DMS114 treated with DMSO at 0.1 percent for 48 hours (cell line): Measurements from ENCODE around the gene IFT122.
A peak's percentile ranks its signal among the peaks of the same experiment; 100 is the strongest.

Experiments used
- DNase-seq: peaks from one replicate; lab custom pipeline; 2025; ENCODE audit not compliant: unreplicated experiment; lab: John Stamatoyannopoulos, UW

IFT122 gene

DNA sequence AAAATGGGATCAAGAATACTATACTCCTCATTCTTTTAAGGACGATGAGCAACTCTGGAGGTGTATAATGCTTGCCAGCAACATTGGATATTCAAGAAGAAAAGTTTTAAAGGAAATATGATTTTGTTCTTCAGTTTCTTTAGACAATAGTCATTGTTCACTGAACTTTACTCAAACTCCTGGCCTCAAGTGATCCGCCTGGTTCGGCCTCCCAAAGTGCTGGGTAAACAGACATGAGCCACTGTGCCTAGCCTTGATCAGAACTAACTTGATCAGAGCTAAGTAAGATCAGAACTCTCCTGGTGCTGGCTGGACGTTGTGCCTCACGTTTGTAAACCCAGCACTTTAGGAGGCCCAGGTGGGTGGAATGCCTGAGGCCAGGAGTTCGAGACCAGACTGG, 24.2 kb upstream of the IFT122 start:
- no peak for DNase-seq

GRCh38 chr3:129416415-129416814, 23.6 kb upstream of the IFT122 start:
- DNase-seq: no peak

DNA sequence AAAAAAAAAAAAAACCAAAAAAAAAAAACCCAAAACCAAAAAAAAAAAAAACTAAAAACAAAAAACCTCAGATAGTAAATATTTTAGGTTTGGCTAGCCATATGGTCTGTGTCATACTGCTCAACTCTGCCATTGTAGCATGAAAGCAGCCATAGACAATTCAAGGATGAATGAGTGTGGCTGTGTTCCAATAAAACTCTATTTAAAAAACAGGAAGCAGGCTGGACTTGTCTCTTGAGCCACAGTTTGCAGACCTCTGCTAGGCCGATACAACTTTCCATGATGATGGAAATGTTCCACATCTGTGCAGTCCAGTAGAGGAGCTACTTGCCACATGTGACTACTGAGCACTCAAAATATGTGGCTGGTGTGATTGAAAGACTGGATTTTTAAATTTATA, 22.7 kb upstream of the IFT122 start:
- DNase-seq: no peak

- DNase-seq: no peak
These were observed 21.7 kb upstream of the IFT122 start for GRCh38 chr3:129418041-129418973.

GRCh38 chr3:129419476-129419875, 20.5 kb upstream of the IFT122 start:
- DNase-seq: no peak

- no peak for DNase-seq
These were observed 18.7 kb upstream of the IFT122 start for GRCh38 chr3:129421236-129421883.

GRCh38 chr3:129421988-129422745, 17.9 kb upstream of the IFT122 start:
- DNase-seq: no peak

- no peak for DNase-seq
These were observed 17.1 kb upstream of the IFT122 start for GRCh38 chr3:129422897-129423296.

GRCh38 chr3:129424185-129424841, 15.7 kb upstream of the IFT122 start:
- no peak for DNase-seq

GRCh38 chr3:129425213-129425612, 14.8 kb upstream of the IFT122 start:
- no peak for DNase-seq

GRCh38 chr3:129425619-129426018, 14.4 kb upstream of the IFT122 start:
- no peak for DNase-seq

DNA sequence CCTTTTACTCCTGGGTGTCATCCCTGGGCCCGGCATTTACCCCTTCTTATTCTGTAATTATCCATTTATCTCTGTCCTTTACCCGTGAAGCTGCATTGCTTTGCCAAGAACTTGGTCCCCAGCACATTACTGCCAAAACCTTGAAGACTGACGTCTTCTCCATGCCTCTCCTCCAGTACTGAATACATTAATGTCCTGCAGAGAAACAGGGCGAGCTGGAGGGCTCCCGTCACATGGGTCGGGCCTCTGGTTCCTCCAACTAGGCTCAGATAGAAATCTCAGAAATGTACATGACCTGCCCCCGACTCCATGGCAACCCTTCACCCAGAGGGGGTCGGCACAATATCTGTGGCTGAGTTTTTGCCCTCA, 12.0 kb upstream of the IFT122 start:
- no peak for DNase-seq

- peak; percentile 87 for DNase-seq
These were observed 11.5 kb upstream of the IFT122 start, which contains the start of gene EFCAB12 for GRCh38 chr3:129428376-129429079. Gene EFCAB12 (minus strand): TSS chr3:129428636. CDS start chr3:129428488, 148 bp downstream.

DNA sequence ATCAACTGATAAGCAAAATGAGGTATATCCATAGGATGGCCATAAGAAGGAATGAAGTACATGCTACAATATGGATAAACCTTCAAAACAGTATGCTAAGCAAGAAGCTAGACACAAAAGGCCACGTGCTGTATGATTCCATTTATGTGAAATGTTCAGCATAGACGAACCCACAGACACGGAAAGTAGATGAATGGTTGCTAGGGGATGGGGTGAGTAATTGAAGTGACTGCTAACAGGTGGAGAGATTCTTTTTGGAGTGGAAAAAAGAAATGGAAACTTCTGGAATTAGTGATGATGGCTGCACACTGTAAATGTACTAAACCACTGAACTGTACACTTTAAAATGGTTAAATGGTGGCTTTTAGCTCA, 11.0 kb upstream of the IFT122 start:
- DNase-seq: no peak

DNA sequence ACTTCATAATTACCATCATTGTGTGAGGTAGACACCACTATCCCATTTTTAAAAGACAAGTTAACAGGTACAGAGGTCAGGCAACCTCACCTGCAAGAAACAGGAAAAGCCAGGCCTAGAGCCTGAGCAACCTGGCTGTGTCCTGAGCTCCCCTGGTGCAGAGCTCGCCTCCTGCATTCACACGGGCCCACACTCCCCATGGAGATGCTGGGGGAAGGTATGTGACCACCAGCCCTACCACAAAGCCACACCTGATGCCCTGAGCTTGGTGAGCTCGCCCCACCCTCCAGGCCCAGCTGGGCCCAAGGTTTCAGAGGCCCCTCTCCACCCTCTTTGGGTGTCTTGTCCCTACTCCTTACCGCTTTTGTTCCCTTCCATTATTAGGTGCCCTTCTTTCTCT, 10.4 kb upstream of the IFT122 start:
- no peak for DNase-seq

GRCh38 chr3:129432036-129432435, 8.0 kb upstream of the IFT122 start:
- DNase-seq: no peak

DNA sequence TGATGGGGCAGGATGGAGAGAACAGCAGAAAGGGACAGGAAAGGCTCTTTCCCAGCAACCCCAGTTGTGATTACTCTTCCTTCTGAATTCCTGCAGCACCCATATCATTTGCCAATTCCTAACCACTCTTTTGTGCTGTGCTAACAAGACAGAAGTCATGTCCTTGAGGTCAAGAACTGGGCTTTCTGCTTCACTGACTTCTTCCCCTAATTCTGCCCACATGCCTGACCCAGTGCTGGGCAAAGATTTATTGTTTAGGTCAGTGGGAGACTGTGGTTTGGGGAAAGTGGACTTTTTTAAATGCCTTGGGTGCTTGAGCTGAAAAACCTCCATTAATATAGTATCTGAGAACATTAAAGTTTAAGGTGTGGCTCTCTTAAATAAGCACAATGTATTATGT, 7.4 kb upstream of the IFT122 start:
- no peak for DNase-seq

DNA sequence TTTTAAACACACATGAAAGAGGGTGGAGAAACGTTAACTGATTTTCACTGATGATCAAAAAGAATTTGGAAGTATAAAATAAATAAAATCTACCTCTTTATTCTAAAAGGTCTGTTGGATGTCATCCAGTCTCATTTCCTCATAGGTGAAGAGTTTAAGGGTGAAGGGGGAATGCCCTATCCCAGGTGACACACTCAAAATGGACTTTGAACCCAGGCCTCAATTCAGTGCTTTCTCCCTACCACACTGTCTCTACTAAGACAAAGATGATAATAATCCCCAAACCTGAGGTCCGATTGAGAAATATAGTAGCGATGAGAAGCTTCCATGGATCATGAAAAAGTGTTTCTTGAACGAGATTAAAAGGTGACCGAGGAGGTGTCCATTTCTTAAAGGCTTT, 6.5 kb upstream of the IFT122 start:
- DNase-seq: no peak

- DNase-seq: no peak
These were observed 5.9 kb upstream of the IFT122 start for GRCh38 chr3:129434140-129434539.

- DNase-seq: no peak
These were observed 4.7 kb upstream of the IFT122 start for GRCh38 chr3:129435367-129435766.
